GM19099 (cell line): ENCODE measurements around the gene ZNF268.

ENCODE experiments used
- POLR2A ChIP-seq: IDR thresholded peaks from 3 replicates; pipeline ENCODE4 v1.6.1; 2011; ENCODE audit warnings: low read depth; ENCODE audit not compliant: insufficient read length; ENCODE audit errors: extremely low read depth

Gene ZNF268

DNA sequence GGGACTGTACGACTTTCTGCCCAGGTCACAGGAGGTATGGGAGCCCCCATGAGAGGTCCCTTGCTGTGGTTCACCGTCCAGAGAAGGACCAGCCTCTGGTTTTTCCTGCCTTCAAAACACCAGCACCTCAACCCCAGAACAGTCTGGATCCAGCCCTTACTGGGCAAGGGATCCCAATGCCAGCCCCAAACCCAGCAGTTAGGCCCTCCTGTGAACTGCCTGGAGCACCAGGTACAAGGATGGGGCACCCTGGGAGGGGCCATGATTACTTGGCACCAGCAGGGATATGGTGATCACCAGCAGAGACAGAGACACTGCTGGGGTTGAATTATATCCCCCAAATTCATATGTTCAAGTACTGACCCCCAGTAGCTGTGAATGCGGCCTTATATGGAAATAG lies 34.4 kb downstream of the ZNF268 start:
- TF ChIP-seq POLR2A, result no peak

GRCh38 chr12:133217219-133217618 lies 35.9 kb downstream of the ZNF268 start:
- TF ChIP-seq POLR2A, result no peak

DNA sequence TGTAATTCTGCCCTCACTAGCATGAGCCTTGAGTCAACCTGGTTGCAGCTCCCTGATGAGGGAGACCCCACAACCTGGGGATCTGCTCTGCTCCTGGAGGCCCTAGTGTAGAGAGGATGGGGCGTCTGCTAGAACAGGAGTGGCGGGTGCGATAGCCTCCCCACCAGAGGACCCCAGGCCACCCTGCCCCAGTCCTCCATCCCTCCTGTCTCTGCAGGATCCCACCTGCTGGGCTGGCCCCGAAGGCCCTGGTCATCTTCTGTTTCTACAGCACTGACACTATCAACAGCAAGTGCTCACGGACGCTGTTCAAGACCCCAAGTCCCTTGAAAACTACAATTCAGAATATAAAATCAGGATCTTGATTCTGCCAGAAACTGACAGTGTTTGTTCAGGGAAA lies 39.2 kb downstream of the ZNF268 start:
- no peak for TF ChIP-seq POLR2A

GRCh38 chr12:133221241-133221640 lies 39.9 kb downstream of the ZNF268 start:
- TF ChIP-seq POLR2A, result no peak

- no peak for TF ChIP-seq POLR2A
These were observed 40.9 kb downstream of the ZNF268 start for GRCh38 chr12:133222211-133222610.

DNA sequence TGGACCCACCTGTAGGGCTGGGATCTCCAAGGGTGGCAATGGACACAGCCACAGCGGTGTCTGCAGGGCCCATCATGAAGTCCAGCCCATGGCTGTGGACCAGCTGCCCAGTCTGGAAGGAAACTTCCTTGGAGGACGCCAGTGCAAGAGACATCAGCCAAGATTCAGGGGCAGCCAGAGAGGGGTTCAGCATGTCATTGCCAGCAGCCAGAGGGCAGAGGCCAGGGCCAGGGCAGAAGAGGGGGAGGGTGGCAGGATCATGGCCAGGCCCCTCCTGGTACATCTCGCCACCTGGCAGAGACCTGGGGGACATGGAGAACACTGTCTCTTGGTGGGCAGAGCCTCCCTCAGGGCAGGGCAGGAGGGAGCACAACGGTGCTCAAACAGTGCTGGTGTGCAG lies 44.2 kb downstream of the ZNF268 start:
- no peak for TF ChIP-seq POLR2A

GRCh38 chr12:133226690-133227089 lies 45.4 kb downstream of the ZNF268 start:
- no peak for TF ChIP-seq POLR2A

- no peak for TF ChIP-seq POLR2A
These were observed 46.1 kb downstream of the ZNF268 start for GRCh38 chr12:133227281-133227852.

GRCh38 chr12:133231001-133231400 lies 49.7 kb downstream of the ZNF268 start:
- no peak for TF ChIP-seq POLR2A

DNA sequence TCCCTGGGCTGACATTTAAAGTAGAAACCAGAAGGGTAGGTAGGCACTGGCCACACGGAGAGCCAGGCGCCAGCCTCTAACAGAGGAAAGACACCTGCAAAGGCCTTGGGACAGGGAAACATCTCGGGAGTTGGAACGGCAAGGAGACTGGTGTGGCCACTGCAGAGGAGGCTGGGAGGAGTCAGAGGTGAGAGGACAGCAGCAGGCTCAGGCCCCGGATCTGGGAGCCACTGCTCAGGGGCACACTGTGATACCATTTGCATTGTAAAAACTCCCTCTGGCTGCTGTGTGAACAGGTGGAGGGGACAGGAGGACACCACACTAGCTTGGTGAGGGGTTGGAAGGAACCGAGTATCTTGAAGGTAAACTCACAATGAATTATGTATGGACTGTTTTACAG lies 51.7 kb downstream of the ZNF268 start:
- TF ChIP-seq POLR2A, result no peak

- TF ChIP-seq POLR2A, result no peak
These were observed 52.8 kb downstream of the ZNF268 start for GRCh38 chr12:133233993-133234564.

DNA sequence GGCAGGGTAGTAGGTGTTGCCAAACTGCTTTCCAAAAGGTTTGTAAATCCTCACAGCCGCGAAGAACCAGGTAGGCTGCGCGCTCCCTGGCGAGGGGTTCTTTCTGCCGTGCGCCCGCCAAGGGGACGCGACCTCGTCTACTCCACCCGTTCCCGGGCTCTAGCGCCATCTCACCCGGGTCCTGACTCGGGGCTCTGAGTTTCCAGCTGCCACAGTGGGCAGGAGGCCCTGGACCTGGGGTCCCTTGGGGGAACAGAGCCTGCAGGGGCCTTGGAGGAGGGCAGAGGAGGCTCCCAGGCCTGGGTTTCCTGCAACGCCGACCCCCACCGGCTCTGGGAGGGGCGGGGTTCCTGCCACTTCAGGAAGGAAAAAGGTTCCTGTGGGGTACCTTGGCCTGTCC lies 53.7 kb downstream of the ZNF268 start:
- no peak for TF ChIP-seq POLR2A

- no peak for TF ChIP-seq POLR2A
These were observed 54.3 kb downstream of the ZNF268 start, which contains the start of gene ANHX for GRCh38 chr12:133235401-133236112. TSS of gene ANHX (minus strand) at chr12:133235877. CDS start at chr12:133234356, 1,521 bp downstream.

DNA sequence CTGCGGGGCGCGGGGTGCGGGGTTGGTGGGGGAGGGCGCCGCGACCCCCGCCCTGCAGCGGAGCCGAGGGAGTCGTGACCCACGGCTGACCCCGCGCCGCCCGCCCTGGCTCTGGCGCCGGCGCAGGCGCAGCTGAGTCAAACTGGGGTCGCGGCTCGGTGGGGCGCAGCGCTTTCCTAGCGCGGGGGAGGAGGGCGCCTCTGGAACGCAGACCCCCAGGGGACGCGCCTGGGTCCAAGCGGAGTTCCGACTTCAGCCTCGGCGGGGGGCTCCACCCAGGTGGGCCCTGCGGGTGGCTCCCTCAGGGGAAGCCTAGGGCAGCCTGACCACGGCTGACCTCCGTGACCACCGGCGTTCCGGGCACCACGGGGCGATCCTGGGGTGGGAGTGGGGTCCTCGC lies 54.8 kb downstream of the ZNF268 start:
- no peak for TF ChIP-seq POLR2A

- no peak for TF ChIP-seq POLR2A
These were observed 55.3 kb downstream of the ZNF268 start for GRCh38 chr12:133236556-133236955.

- TF ChIP-seq POLR2A, result no peak
These were observed 70.4 kb downstream of the ZNF268 start for GRCh38 chr12:133251732-133252131.
